Bone marrow (tissue), 2 donors: ENCODE results near the gene KASH5.
"Not testable (repeated sequence)": the region's sequence is repeated elsewhere in the genome, so short reads cannot be mapped to it uniquely, and the experiment has no call there.

ENCODE experiments used
- DNase-seq, 2 donors: peaks; one replicate each; lab custom pipeline; 2025; lab: John Stamatoyannopoulos, UW

KASH5 gene

DNA sequence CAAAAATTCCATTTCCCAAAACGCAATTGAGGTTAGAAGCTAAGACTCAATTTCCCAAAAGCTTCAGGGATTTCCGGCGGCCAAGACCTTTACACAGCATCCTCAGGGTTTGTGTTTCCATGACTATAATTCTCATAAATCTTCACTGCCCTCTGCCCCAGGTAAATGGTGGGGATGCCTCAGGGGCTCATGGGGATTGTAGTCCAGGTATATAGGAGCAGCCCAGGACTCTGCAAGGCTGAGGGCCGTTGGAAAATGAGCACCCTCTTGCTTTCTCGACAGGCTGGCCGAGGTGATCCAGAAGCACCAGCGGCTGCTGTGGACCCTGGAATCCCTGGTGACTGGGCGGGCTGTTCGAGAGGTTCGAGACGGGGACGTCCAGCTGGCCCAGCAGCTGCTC lies 71.3 kb downstream of the KASH5 start:
- no peak for DNase-seq

- DNase-seq: not testable (repeated sequence)
Observed at GRCh38 chr19:49461130-49461529, 73.1 kb downstream of the KASH5 start.

GRCh38 chr19:49461656-49462055 lies 73.6 kb downstream of the KASH5 start:
- no peak for DNase-seq

GRCh38 chr19:49462492-49462891 lies 74.4 kb downstream of the KASH5 start:
- DNase-seq: no peak

DNA sequence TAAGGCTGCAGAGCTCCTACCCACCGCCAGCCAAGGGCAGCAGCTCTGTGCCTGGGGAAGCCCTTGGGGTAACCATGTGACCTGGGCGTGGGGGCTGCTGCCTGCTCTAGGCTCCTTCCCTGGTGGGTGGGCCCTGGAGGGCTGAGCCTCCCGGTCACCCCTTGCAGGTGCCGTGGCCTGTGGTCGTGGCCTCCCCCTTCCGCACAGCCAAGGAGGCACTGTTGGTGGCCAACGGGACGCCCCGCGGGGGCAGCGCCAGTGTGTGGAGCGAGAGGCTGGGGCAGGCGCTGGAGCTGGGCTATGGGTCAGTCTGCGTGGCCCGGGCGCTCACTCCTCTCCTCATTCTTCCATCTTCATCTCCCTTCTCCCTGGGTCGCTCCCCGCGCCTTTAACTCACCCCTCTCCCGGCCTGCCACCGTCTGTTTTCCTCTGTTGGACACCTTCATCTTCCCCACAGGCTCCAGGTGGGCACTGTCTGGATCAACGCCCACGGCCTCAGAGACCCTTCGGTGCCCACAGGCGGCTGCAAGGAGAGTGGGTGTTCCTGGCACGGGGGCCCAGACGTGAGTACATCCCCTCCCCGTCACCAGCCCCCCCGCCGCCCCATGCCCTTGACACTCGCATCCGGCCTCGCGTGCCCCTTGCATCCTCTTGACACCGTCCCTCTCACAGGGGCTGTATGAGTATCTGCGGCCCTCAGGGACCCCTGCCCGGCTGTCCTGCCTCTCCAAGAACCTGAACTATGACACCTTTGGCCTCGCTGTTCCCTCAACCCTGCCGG lies 76.1 kb downstream of the KASH5 start:
- DNase-seq: no peak

DNA sequence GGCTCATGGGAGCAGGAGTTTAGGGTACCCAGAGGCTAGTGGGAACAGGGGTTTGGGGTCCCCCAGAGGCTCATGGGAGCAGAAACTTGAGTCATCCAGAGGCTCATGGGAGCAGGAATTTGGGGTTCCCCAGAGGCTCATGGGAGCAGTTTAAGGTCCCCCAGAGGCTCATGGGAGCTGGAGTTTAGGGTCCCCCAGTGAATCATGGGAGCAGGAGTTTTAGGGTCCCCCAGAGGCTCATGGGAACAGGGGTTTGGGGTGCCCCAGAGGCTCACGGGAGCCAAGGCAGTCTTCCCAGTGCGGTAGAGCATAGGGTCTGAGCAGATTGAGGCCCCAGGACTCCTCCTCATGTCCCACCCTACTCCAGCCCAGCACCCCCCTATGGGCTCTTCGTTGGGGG lies 77.3 kb downstream of the KASH5 start:
- DNase-seq: no peak
